ENCODE measurements around the gene ADORA3. TPM values are rescaled to one million over a fixed set of nuclear protein-coding genes. Genes with fewer than 3 reads are reported as not detected.

The ADORA3 gene
- total RNA-seq, 2 donors from 2014 or later = 1.6 to 3.6 TPM

GRCh38 chr1:111488669-111489068 lies 14.8 kb downstream of the ADORA3 start:
- no peaks in the 10 kb centered on the region for H3K4me1 ChIP-seq
- no peak for TF ChIP-seq CTCF (IDR thresholded peaks at IDR 0.05)
- TF ChIP-seq POLR2A (IDR thresholded peaks at IDR 0.05) = no peak
- H3K27ac ChIP-seq = peak overlapping the region in 1 of 4 donors; percentile 33
- no peak for ATAC-seq
- H3K4me3 ChIP-seq = no peak overlapping the region
- intact Hi-C loops (cut with DNase I) = no loop called here
- no peaks in the 10 kb centered on the region for H3K9me3 ChIP-seq
- no peak for DNase-seq
- no peaks in the 10 kb centered on the region for H3K36me3 ChIP-seq (replicated peaks in 1 of 2; ENCODE audit: insufficient read depth in 1 of 2, low read depth in 2 of 2)
- 84 to 87% methylated on average over 9 of the region's 9 CpGs for WGBS, 2 donors
- no peaks in the 10 kb centered on the region for H3K27me3 ChIP-seq

- no peaks in the 10 kb centered on the region for H3K36me3 ChIP-seq (replicated peaks in 1 of 2; ENCODE audit: insufficient read depth in 1 of 2, low read depth in 2 of 2)
- no peaks in the 10 kb centered on the region for H3K27me3 ChIP-seq
- ATAC-seq (no peak), DNase-seq (no peak)
- no peaks in the 10 kb centered on the region for H3K4me1 ChIP-seq
- WGBS, 2 donors = 71 to 75% methylated on average over 6 of the region's 6 CpGs
- intact Hi-C loops (cut with DNase I) = no loop called here
- no peaks in the 10 kb centered on the region for H3K9me3 ChIP-seq
- TF ChIP-seq POLR2A (IDR thresholded peaks at IDR 0.05) (no peak), CTCF (IDR thresholded peaks at IDR 0.05) (no peak)
- H3K27ac ChIP-seq = no peak overlapping the region
- H3K4me3 ChIP-seq = no peak overlapping the region
These were observed 16.3 kb downstream of the ADORA3 start for GRCh38 chr1:111487133-111487532.

- no peaks in the 10 kb centered on the region for H3K36me3 ChIP-seq (replicated peaks in 1 of 2; ENCODE audit: insufficient read depth in 1 of 2, low read depth in 2 of 2)
- no peaks in the 10 kb centered on the region for H3K4me1 ChIP-seq
- ATAC-seq = no peak
- intact Hi-C loops (cut with DNase I) = no loop called here
- no peaks in the 10 kb centered on the region for H3K27me3 ChIP-seq
- 90 to 94% methylated on average over 6 to 7 of the region's 7 CpGs for whole genome bisulfite sequencing, 2 donors
- no peaks in the 10 kb centered on the region for H3K9me3 ChIP-seq
- no peak overlapping the region for H3K27ac ChIP-seq
- no peak overlapping the region for H3K4me3 ChIP-seq
- no peak for DNase-seq
- TF ChIP-seq POLR2A (IDR thresholded peaks at IDR 0.05) = no peak
- TF ChIP-seq CTCF (IDR thresholded peaks at IDR 0.05) = no peak
These were observed 17.0 kb downstream of the ADORA3 start for GRCh38 chr1:111486431-111486830.

- ATAC-seq (no peak), DNase-seq (no peak)
- Histone ChIP-seq H3K27me3 (no peaks in the 10 kb centered on the region), H3K4me3 (no peak overlapping the region), H3K4me1 (no peaks in the 10 kb centered on the region), H3K36me3 (replicated peaks in 1 of 2; ENCODE audit: insufficient read depth in 1 of 2, low read depth in 2 of 2) (no peaks in the 10 kb centered on the region), H3K9me3 (no peaks in the 10 kb centered on the region), H3K27ac (no peak overlapping the region)
- TF ChIP-seq POLR2A (IDR thresholded peaks at IDR 0.05) (no peak), CTCF (IDR thresholded peaks at IDR 0.05) (no peak)
- intact Hi-C loops (cut with DNase I) = no loop called here
These were observed 18.9 kb downstream of the ADORA3 start for GRCh38 chr1:111484391-111485026.

- intact Hi-C loops (cut with DNase I) = no loop called here
- no peaks in the 10 kb centered on the region for H3K36me3 ChIP-seq (replicated peaks in 1 of 2; ENCODE audit: insufficient read depth in 1 of 2, low read depth in 2 of 2)
- 65 to 91% methylated on average over 2 of the region's 2 CpGs for WGBS, 2 donors
These were observed 19.6 kb downstream of the ADORA3 start for GRCh38 chr1:111483876-111484275.

More at GRCh38 chr1:111483876-111484275, 19.6 kb downstream of the ADORA3 start:
- Histone ChIP-seq H3K27ac (no peak overlapping the region), H3K27me3 (no peaks in the 10 kb centered on the region), H3K4me1 (no peaks in the 10 kb centered on the region), H3K4me3 (no peak overlapping the region), H3K9me3 (no peaks in the 10 kb centered on the region)
- no peak for TF ChIP-seq POLR2A (IDR thresholded peaks at IDR 0.05)
- TF ChIP-seq CTCF (IDR thresholded peaks at IDR 0.05) = no peak
- no peak for ATAC-seq
- no peak for DNase-seq
